GM12872 (cell line): Measurements from ENCODE around the gene CRISPLD2.

Experiments used
- CTCF ChIP-seq: IDR thresholded peaks from 3 replicates; pipeline ENCODE4 v1.5.1; 2011; ENCODE audit warnings: low read depth, mild to moderate bottlenecking, low read length, moderate library complexity; ENCODE audit not compliant: insufficient read depth

CRISPLD2 gene

DNA sequence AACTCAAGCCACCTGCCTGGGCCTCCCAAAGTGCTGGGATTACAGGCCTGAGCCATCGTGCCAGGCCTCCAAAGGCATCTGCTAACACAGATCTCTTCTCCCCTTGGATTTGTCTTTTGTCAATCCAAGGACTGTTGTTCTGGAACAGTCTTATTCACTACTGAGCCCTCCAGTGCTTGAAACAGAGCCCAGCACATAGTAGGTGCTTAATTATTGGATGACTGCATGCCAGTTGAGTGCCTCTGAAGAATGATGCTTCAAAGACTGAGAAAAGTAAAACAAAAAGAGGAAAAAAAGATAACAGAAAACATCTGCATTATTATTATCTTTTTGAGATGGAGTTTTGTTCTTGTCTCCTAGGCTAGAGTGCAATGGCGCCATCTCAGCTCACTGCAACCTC is 1.7 kb upstream of the CRISPLD2 start:
- TF ChIP-seq CTCF: no peak

- TF ChIP-seq CTCF: no peak
Observed at GRCh38 chr16:84818989-84819643, 669 bp upstream of the CRISPLD2 start.

DNA sequence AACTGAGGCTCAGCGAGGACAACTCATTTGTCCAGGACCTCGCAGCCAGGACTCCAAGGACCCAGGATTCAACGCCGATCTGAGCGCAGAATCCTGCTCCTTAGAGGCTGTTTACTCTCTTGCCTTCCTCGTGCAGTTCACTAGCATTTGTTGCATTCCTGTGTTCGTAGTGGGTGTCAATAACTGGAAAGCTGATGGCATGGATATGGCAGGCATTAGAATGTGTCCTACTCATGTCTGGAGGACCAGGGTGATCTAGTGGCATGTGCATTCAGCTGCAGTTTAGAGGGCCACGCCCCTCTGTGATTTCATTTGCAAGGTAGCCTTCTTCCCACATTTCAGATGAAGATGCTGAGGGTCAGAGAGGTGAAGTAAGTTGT is 510 bp downstream of the CRISPLD2 start:
- no peak for TF ChIP-seq CTCF

DNA sequence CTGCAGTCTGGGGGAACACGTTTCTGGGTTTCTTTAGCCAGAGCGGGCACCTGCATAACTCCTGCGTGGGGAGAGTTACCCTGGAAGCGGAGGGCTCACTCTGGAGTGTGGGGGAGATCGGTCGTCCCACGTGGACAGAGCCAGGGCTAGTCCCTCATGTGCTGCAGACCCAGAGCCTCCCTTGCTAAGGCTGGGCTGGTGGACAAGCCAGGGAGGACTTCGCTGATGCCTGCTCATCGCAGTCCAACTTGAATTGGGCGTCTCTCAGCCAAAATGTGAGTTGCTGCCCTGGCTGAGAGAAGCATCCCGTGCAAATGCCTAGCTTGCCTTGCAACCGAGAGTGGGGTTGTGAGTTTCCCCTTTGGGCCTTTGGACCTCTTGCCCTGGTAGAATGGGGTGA is 986 bp downstream of the CRISPLD2 start:
- no peak for TF ChIP-seq CTCF

GRCh38 chr16:84821179-84821578 is 1.4 kb downstream of the CRISPLD2 start:
- no peak for TF ChIP-seq CTCF

GRCh38 chr16:84821728-84822689 is 2.2 kb downstream of the CRISPLD2 start:
- TF ChIP-seq CTCF: no peak

DNA sequence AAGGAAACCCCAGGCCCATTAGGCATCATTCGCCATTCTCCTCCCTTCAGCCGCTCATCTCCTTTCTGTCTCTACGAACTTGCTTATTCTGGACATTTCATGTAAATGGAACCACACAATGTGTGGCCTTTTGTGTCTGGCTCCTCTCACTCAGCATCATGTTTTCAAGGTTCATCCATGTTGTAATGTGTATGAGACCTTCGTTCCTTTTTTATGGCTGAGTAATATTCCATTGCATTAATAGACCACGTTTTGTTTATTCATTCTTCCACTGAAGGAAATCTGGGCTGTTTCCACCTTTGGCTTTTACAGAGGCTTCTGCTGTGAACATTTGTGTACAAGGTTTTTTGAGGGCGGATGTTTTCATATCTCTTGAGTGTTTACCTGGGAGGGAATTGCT is 3.2 kb downstream of the CRISPLD2 start:
- no peak for TF ChIP-seq CTCF
